ENCODE measurements around the gene FGGY. TPM values are rescaled to one million over a fixed set of nuclear protein-coding genes. Genes with fewer than 3 reads are reported as not detected.

The FGGY gene
- total RNA-seq, 4 donors from 2014 or later: 24.9 to 35.9 (median 30.5) TPM

DNA sequence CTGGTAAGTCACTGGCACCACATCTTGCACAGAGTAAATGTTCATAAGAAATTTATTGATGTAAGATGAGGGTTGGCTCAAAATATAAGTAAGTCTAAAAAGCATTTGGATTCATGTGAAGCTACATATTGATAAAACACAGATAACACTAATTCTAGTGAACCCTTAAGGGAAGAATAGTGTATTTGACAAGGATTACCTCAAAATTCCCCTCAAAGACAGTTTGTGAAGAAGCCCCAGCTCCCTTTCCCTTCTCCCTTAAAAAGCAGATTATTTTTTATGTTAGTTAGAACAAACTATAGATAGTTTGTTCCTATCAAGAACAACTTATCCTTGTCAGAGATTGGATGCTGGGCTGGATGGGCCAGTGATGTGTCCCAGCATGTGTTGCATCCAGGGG is 10.7 kb downstream of the FGGY start:
- intact Hi-C loops (cut with DNase I; ENCODE audit: low total_unique reads) (no loop called here), in situ Hi-C loops (cut with MboI; ENCODE audit: low sequenced_read_pairs in 4 of 4) (no loop called here)
- Histone ChIP-seq H3K9me3 (no peaks in the 10 kb centered on the region), H3K4me3 (no peak overlapping the region), H3K4me1 (peaks cover 6 to 14% of the 10 kb centered on the region in 2 donors), H3K27ac (no peak overlapping the region), H3K36me3 (no peaks in the 10 kb centered on the region), H3K27me3 (no peaks in the 10 kb centered on the region)
- no peak for ATAC-seq
- TF ChIP-seq, protein P1, sequence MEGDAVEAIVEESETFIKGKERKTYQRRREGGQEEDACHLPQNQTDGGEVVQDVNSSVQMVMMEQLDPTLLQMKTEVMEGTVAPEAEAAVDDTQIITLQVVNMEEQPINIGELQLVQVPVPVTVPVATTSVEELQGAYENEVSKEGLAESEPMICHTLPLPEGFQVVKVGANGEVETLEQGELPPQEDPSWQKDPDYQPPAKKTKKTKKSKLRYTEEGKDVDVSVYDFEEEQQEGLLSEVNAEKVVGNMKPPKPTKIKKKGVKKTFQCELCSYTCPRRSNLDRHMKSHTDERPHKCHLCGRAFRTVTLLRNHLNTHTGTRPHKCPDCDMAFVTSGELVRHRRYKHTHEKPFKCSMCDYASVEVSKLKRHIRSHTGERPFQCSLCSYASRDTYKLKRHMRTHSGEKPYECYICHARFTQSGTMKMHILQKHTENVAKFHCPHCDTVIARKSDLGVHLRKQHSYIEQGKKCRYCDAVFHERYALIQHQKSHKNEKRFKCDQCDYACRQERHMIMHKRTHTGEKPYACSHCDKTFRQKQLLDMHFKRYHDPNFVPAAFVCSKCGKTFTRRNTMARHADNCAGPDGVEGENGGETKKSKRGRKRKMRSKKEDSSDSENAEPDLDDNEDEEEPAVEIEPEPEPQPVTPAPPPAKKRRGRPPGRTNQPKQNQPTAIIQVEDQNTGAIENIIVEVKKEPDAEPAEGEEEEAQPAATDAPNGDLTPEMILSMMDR (IDR thresholded peaks at IDR 0.05 in 4 of 5, conservative IDR thresholded peaks at IDR 0.05 in 1 of 5): no peak
- TF ChIP-seq POLR2A (IDR thresholded peaks at IDR 0.05): no peak
- DNase-seq: no peak

DNA sequence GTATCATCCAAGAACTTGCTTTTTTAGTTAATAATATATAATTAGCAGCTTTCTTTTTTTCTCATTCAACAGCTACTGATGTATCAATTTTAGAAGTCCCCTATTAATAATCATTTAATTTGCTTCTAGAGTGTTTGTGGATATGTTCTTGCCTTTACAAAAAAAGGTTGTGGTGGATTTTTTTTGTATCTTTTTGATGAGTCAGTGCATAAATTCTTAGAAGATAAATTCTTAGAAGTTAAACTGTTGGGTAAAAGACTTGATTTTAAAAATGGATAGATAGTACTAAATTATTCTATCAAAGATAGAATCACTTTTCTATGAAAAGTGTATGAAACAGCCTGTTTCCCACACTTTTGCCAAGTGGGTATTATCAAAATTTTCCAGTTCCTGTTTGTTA is 11.9 kb downstream of the FGGY start:
- intact Hi-C loops (cut with DNase I; ENCODE audit: low total_unique reads) (no loop called here), in situ Hi-C loops (cut with MboI; ENCODE audit: low sequenced_read_pairs in 4 of 4) (no loop called here)
- Histone ChIP-seq H3K9me3 (no peaks in the 10 kb centered on the region), H3K36me3 (no peaks in the 10 kb centered on the region), H3K27me3 (no peaks in the 10 kb centered on the region), H3K4me1 (peaks cover 6 to 9% of the 10 kb centered on the region in 2 donors), H3K27ac (peak overlapping the region in 1 of 4 donors; percentile 66), H3K4me3 (no peak overlapping the region)
- ATAC-seq: no peak
- TF ChIP-seq POLR2A (IDR thresholded peaks at IDR 0.05): no peak
- TF ChIP-seq, protein P1 (IDR thresholded peaks at IDR 0.05 in 4 of 5, conservative IDR thresholded peaks at IDR 0.05 in 1 of 5): no peak
- DNase-seq: no peak

DNA sequence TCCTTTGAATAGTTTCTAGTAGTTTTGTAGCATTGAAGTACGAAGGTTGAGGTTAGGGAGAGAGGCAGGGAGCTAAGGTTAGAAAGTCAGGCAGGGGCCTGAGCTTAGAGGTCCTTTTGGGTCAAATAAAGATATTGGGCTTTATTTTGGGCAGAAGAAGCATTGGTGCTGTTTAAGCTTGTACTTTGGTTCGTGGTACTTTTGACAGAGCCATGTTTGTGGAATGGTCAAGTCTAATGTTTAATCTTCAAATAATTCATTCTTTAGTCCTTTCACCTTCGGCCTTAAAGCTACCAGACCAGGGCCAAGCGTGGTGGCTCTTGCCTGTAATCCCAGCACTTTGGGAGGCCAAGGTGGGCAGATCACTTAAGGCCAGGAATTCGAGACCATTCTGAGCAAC is 12.5 kb downstream of the FGGY start:
- no peak for ATAC-seq
- in situ Hi-C loops (cut with MboI; ENCODE audit: low sequenced_read_pairs in 4 of 4) (no loop called here), intact Hi-C loops (cut with DNase I; ENCODE audit: low total_unique reads) (no loop called here)
- Histone ChIP-seq H3K9me3 (no peaks in the 10 kb centered on the region), H3K36me3 (no peaks in the 10 kb centered on the region), H3K4me3 (no peak overlapping the region), H3K27ac (peak overlapping the region in 3 of 4 donors; percentile 5 to 66 (median 62)), H3K27me3 (no peaks in the 10 kb centered on the region), H3K4me1 (peaks cover 6 to 9% of the 10 kb centered on the region in 2 donors)
- TF ChIP-seq, protein P1 (IDR thresholded peaks at IDR 0.05 in 4 of 5, conservative IDR thresholded peaks at IDR 0.05 in 1 of 5): no peak
- TF ChIP-seq POLR2A (IDR thresholded peaks at IDR 0.05): no peak
- no peak for DNase-seq

DNA sequence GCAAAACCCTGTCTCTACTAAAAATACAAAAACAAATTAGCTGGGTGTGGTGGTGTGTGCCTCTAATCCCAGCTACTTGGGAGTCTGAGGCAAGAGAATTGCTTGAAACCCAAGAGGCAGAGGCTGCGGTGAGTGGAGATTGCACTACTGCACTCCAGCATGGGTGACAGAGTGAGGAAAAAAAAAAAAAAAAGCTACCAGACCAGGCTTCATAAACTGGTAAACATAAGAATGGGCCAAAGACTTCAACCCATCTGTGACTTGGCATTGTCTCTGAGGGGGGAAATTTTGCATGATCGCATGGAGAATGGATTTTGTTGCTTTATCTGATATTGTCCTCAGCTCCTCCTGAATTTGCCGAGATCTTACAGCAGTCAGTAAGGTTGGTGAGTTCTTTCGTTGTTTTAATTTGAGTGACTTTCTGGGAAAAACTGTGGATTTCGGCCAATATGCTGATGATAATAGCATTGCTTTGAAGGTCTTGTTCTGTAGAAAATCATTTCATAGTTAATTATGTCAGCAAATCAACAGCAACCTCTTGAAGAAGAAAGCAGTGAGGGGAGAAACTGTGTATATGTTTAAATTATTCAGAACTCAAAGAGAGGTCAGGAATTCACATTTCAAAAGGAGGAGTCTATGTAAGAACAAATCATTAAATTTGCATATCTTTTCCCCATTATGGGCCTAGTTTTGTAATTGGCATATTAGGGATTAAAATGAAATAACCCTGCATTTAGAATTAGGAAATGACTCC is 13.1 kb downstream of the FGGY start:
- intact Hi-C loops (cut with DNase I; ENCODE audit: low total_unique reads): loop anchor here (5.0 kb wide), 1 partner anchor 447 kb away; no protein-coding TSS in a partner anchor
- Histone ChIP-seq H3K4me3 (peak overlapping the region in 1 of 4 donors; percentile 10), H3K27ac (peak overlapping the region; percentile 10 to 66 (median 48))

More for the DNA sequence above, 13.1 kb downstream of the FGGY start:
- Histone ChIP-seq H3K9me3 (no peaks in the 10 kb centered on the region), H3K27me3 (no peaks in the 10 kb centered on the region), H3K4me1 (peaks cover 6 to 9% of the 10 kb centered on the region in 2 donors), H3K36me3 (no peaks in the 10 kb centered on the region)
- peak; percentile 42 to 53 for ATAC-seq
- in situ Hi-C loops (cut with MboI; ENCODE audit: low sequenced_read_pairs in 4 of 4): no loop called here
- TF ChIP-seq, protein P1 (IDR thresholded peaks at IDR 0.05 in 4 of 5, conservative IDR thresholded peaks at IDR 0.05 in 1 of 5): no peak
- no peak for TF ChIP-seq POLR2A (IDR thresholded peaks at IDR 0.05)
- peak in 1 of 2 donors; percentile 31 for DNase-seq
